Right renal cortex interstitium (tissue), 3 donors: ENCODE measurements around the gene PKD2L2. TPM values are rescaled to one million over a fixed set of nuclear protein-coding genes. Genes with fewer than 3 reads are reported as not detected.
"Not testable (repeated sequence)": the region's sequence is repeated elsewhere in the genome, so short reads cannot be mapped to it uniquely, and the experiment has no call there.

ENCODE experiments used
- DNase-seq, 3 donors: peaks; one replicate each; pipeline ENCODE4 v3.0.0-alpha.2; 2013; ENCODE audit warnings: low read depth in 3 of 3, low spot score in 2 of 3
- polyA plus RNA-seq, 3 donors: library from polyadenylated mRNA; unstranded; fragments of 120-200 nt; gene quantifications; one replicate each; pipeline ENCODE4 v1.2.1, GENCODE V29; 2013; ENCODE audit not compliant: insufficient read length in 3 of 3

The PKD2L2 gene
- under 1 TPM in 2 of 3 donors, not detected in 1; 0.26 to 0.44 TPM for polyA plus RNA-seq

- peak; percentile 58 to 81 (median 76) for DNase-seq
These were observed at the start of gene PKD2L2 for GRCh38 chr5:137888863-137889759. Gene PKD2L2, plus strand, starts transcription at chr5:137889457. Its CDS starts 35 bp downstream, at chr5:137889492.

GRCh38 chr5:137842296-137842695 is 47.0 kb upstream of the PKD2L2 start:
- no peak for DNase-seq

- DNase-seq = no peak
These were observed 45.5 kb upstream of the PKD2L2 start for GRCh38 chr5:137843676-137844299.

GRCh38 chr5:137845472-137845871 is 43.8 kb upstream of the PKD2L2 start:
- no peak for DNase-seq

- no peak for DNase-seq
These were observed 41.6 kb upstream of the PKD2L2 start for GRCh38 chr5:137847687-137848086.

- not testable (repeated sequence) for DNase-seq
These were observed 36.1 kb upstream of the PKD2L2 start for GRCh38 chr5:137853165-137853564.

- no peak for DNase-seq
These were observed 33.1 kb upstream of the PKD2L2 start for GRCh38 chr5:137856201-137856600.

- no peak for DNase-seq
These were observed 32.1 kb upstream of the PKD2L2 start for GRCh38 chr5:137856916-137857862.

GRCh38 chr5:137858223-137858916 is 30.9 kb upstream of the PKD2L2 start:
- no peak for DNase-seq

- DNase-seq = no peak
These were observed 30.3 kb upstream of the PKD2L2 start for GRCh38 chr5:137858954-137859353.

- no peak for DNase-seq
These were observed 27.0 kb upstream of the PKD2L2 start for GRCh38 chr5:137862251-137862650.

GRCh38 chr5:137863653-137864052 is 25.6 kb upstream of the PKD2L2 start:
- DNase-seq = not testable (repeated sequence)

- no peak for DNase-seq
These were observed 22.5 kb upstream of the PKD2L2 start for GRCh38 chr5:137866541-137867388.

- DNase-seq = no peak
These were observed 21.6 kb upstream of the PKD2L2 start, which contains the start of gene MYOT for GRCh38 chr5:137867664-137868063. Gene MYOT, plus strand, starts transcription at chr5:137867860. Its CDS starts 2,792 bp downstream, at chr5:137870652.

- DNase-seq = no peak
These were observed 18.5 kb upstream of the PKD2L2 start for GRCh38 chr5:137870647-137871339.

- no peak for DNase-seq
These were observed 17.7 kb upstream of the PKD2L2 start for GRCh38 chr5:137871571-137871970.

GRCh38 chr5:137872466-137872865 is 16.8 kb upstream of the PKD2L2 start:
- no peak for DNase-seq

GRCh38 chr5:137876101-137876500 is 13.2 kb upstream of the PKD2L2 start:
- DNase-seq = no peak
